ENCODE data around the gene A2M.

DNA sequence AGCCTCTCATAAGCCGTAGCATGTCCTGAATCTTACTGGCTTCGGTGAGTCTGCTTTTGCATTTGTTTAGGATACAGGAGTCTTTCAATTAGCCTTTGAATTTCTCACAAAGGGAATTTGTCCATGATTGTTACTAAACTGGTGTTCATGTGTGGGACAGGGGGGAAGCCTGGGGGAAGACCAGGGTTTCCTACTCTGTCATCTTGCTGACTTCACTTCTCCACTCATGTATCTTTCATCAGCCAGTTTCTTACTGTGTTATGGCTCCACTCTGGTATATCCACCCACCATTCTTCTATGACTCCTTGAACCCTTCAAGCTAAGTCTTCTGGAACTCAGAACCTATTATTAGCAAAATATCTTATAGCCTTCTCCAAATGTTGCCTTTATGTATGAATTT lies 31.7 kb upstream of the A2M start:
- TF ChIP-seq CTCF (IDR thresholded peaks at IDR 0.05; ENCODE audit: poor library complexity): no peak
- no peak for TF ChIP-seq EZH2phosphoT487 (IDR thresholded peaks at IDR 0.05; ENCODE audit: low read depth, severe bottlenecking, unreplicated experiment)
